T-helper 17 cell (primary cell): ENCODE measurements around the gene LPP. TPM values are rescaled to one million over a fixed set of nuclear protein-coding genes. Genes with fewer than 3 reads are reported as not detected.

Experiments
- ATAC-seq: fragments of 150-1000 bp; cut with Tn5 transposase; 2 replicates; pipeline ENCODE4 v1.10.0; 2021; ENCODE audit warnings: mild to moderate bottlenecking, moderate library complexity
- DNase-seq, 3 donors: peaks; one replicate each; pipeline versions ENCODE4 v3.0.0 to v3.0.0-alpha.2; 2020 to 2021
- H3K9me3 ChIP-seq: one replicate; pipeline ENCODE4 v1.7.0; 2013; ENCODE audit warnings: low read length, mild to moderate bottlenecking; ENCODE audit not compliant: control insufficient read depth, poor library complexity, severe bottlenecking
- H3K27ac Mint-ChIP-seq: one replicate; pipeline ENCODE4 v1.8.0; 2022; ENCODE audit warnings: mild to moderate bottlenecking, moderate library complexity, mixed read lengths
- H3K27me3 Mint-ChIP-seq: one replicate; pipeline ENCODE4 v1.8.0; 2022; ENCODE audit warnings: mixed read lengths
- H3K36me3 Mint-ChIP-seq: one replicate; pipeline ENCODE4 v1.8.0; 2022; ENCODE audit warnings: low read depth, mixed read lengths
- H3K4me1 Mint-ChIP-seq: one replicate; pipeline ENCODE4 v1.8.0; 2022; ENCODE audit warnings: mild to moderate bottlenecking, mixed read lengths
- H3K4me3 Mint-ChIP-seq: one replicate; pipeline ENCODE4 v1.8.0; 2022; ENCODE audit warnings: mild to moderate bottlenecking, moderate library complexity, mixed read lengths
- total RNA-seq, 4 donors: library from RNA in 2 of 4; stranded (reverse) in 2 of 4; gene quantifications; one replicate each; pipeline ENCODE4 v1.2.3 and lab custom pipeline; 2022 to 2026

The LPP gene
- total RNA-seq, 2 donors from 2014 or later = 81.0 to 94.2 TPM

GRCh38 chr3:188315553-188315952, 161.6 kb downstream of the LPP start:
- Mint-ChIP-seq H3K36me3 (peaks cover under 1% of the 10 kb centered on the region), H3K27ac (no peak overlapping the region), H3K4me3 (no peak overlapping the region), H3K4me1 (peaks cover 6% of the 10 kb centered on the region), H3K27me3 (no peaks in the 10 kb centered on the region)
- ATAC-seq = no peak
- DNase-seq = no peak
- H3K9me3 ChIP-seq = no peaks in the 10 kb centered on the region

GRCh38 chr3:188316021-188316722, 162.2 kb downstream of the LPP start:
- no peak for DNase-seq
- Mint-ChIP-seq H3K4me3 (no peak overlapping the region), H3K4me1 (peaks cover 5% of the 10 kb centered on the region), H3K27ac (peak overlapping the region; percentile 75), H3K27me3 (no peaks in the 10 kb centered on the region), H3K36me3 (no peaks in the 10 kb centered on the region)
- H3K9me3 ChIP-seq = no peaks in the 10 kb centered on the region
- ATAC-seq = no peak

GRCh38 chr3:188316723-188317070, 162.7 kb downstream of the LPP start:
- H3K27me3 Mint-ChIP-seq = no peaks in the 10 kb centered on the region
- no peak overlapping the region for H3K4me3 Mint-ChIP-seq
- ATAC-seq = no peak
- peaks cover 5% of the 10 kb centered on the region for H3K4me1 Mint-ChIP-seq
- peak overlapping the region; percentile 75 for H3K27ac Mint-ChIP-seq
- DNase-seq = no peak
- no peaks in the 10 kb centered on the region for H3K9me3 ChIP-seq
- H3K36me3 Mint-ChIP-seq = no peaks in the 10 kb centered on the region

GRCh38 chr3:188319569-188319968, 165.6 kb downstream of the LPP start:
- H3K4me3 Mint-ChIP-seq = no peak overlapping the region
- H3K36me3 Mint-ChIP-seq = no peaks in the 10 kb centered on the region
- H3K4me1 Mint-ChIP-seq = peaks cover 28% of the 10 kb centered on the region
- peak overlapping the region; percentile 14 for H3K27ac Mint-ChIP-seq
- no peaks in the 10 kb centered on the region for H3K27me3 Mint-ChIP-seq
- DNase-seq (no peak), ATAC-seq (no peak)
- H3K9me3 ChIP-seq = no peaks in the 10 kb centered on the region

GRCh38 chr3:188320757-188321156, 166.8 kb downstream of the LPP start:
- no peaks in the 10 kb centered on the region for H3K9me3 ChIP-seq
- H3K27ac Mint-ChIP-seq = no peak overlapping the region
- H3K36me3 Mint-ChIP-seq = no peaks in the 10 kb centered on the region
- peaks cover 32% of the 10 kb centered on the region for H3K4me1 Mint-ChIP-seq
- ATAC-seq (no peak), DNase-seq (no peak)
- H3K4me3 Mint-ChIP-seq = no peak overlapping the region
- no peaks in the 10 kb centered on the region for H3K27me3 Mint-ChIP-seq

GRCh38 chr3:188321258-188321657, 167.3 kb downstream of the LPP start:
- no peaks in the 10 kb centered on the region for H3K9me3 ChIP-seq
- Mint-ChIP-seq H3K27ac (no peak overlapping the region), H3K4me1 (peaks cover 35% of the 10 kb centered on the region), H3K27me3 (no peaks in the 10 kb centered on the region), H3K4me3 (no peak overlapping the region), H3K36me3 (no peaks in the 10 kb centered on the region)
- DNase-seq = no peak
- no peak for ATAC-seq

GRCh38 chr3:188322135-188322887, 168.4 kb downstream of the LPP start:
- Mint-ChIP-seq H3K36me3 (no peaks in the 10 kb centered on the region), H3K27ac (peak overlapping the region; percentile 93), H3K4me3 (peak overlapping the region; percentile 55), H3K27me3 (no peaks in the 10 kb centered on the region), H3K4me1 (peaks cover 31% of the 10 kb centered on the region)
- ATAC-seq (no peak), DNase-seq (no peak)
- no peaks in the 10 kb centered on the region for H3K9me3 ChIP-seq

GRCh38 chr3:188323067-188323842, 169.3 kb downstream of the LPP start:
- no peaks in the 10 kb centered on the region for H3K9me3 ChIP-seq
- Mint-ChIP-seq H3K4me1 (peaks cover 31% of the 10 kb centered on the region), H3K27ac (peak overlapping the region; percentile 93), H3K4me3 (peak overlapping the region; percentile 55), H3K27me3 (no peaks in the 10 kb centered on the region), H3K36me3 (no peaks in the 10 kb centered on the region)
- DNase-seq (peak in 1 of 3 donors; percentile 11), ATAC-seq (peak; percentile 99)

- Mint-ChIP-seq H3K4me1 (peaks cover 44% of the 10 kb centered on the region), H3K27me3 (no peaks in the 10 kb centered on the region), H3K4me3 (no peak overlapping the region), H3K27ac (no peak overlapping the region), H3K36me3 (no peaks in the 10 kb centered on the region)
- DNase-seq (no peak), ATAC-seq (no peak)
- no peaks in the 10 kb centered on the region for H3K9me3 ChIP-seq
These were observed 172.2 kb downstream of the LPP start for GRCh38 chr3:188326111-188326510.

- peaks cover 44% of the 10 kb centered on the region for H3K4me1 Mint-ChIP-seq
- H3K27ac Mint-ChIP-seq = no peak overlapping the region
- ATAC-seq = no peak
- H3K36me3 Mint-ChIP-seq = no peaks in the 10 kb centered on the region
- H3K4me3 Mint-ChIP-seq = no peak overlapping the region
- no peak for DNase-seq
- H3K9me3 ChIP-seq = no peaks in the 10 kb centered on the region
- no peaks in the 10 kb centered on the region for H3K27me3 Mint-ChIP-seq
These were observed 173.0 kb downstream of the LPP start for GRCh38 chr3:188326968-188327367.

- peaks cover 2% of the 10 kb centered on the region for H3K36me3 Mint-ChIP-seq
These were observed 173.5 kb downstream of the LPP start for GRCh38 chr3:188327433-188327832.

GRCh38 chr3:188330138-188330537, 176.2 kb downstream of the LPP start:
- DNase-seq (no peak), ATAC-seq (no peak)
- H3K27ac Mint-ChIP-seq = peak overlapping the region; percentile 60
- H3K9me3 ChIP-seq = no peaks in the 10 kb centered on the region
- H3K27me3 Mint-ChIP-seq = no peaks in the 10 kb centered on the region
- H3K4me3 Mint-ChIP-seq = peak overlapping the region; percentile 64
- peaks cover 4% of the 10 kb centered on the region for H3K36me3 Mint-ChIP-seq
- peaks cover 24% of the 10 kb centered on the region for H3K4me1 Mint-ChIP-seq

More at GRCh38 chr3:188327433-188327832, 173.5 kb downstream of the LPP start:
- no peak overlapping the region for H3K27ac Mint-ChIP-seq
- H3K9me3 ChIP-seq = no peaks in the 10 kb centered on the region
- no peak overlapping the region for H3K4me3 Mint-ChIP-seq
- ATAC-seq (no peak), DNase-seq (no peak)
- peaks cover 41% of the 10 kb centered on the region for H3K4me1 Mint-ChIP-seq
- H3K27me3 Mint-ChIP-seq = no peaks in the 10 kb centered on the region

GRCh38 chr3:188331166-188331565, 177.2 kb downstream of the LPP start:
- no peaks in the 10 kb centered on the region for H3K9me3 ChIP-seq
- Mint-ChIP-seq H3K4me3 (no peak overlapping the region), H3K4me1 (peaks cover 23% of the 10 kb centered on the region), H3K27me3 (no peaks in the 10 kb centered on the region), H3K27ac (no peak overlapping the region), H3K36me3 (peaks cover 4% of the 10 kb centered on the region)
- ATAC-seq (no peak), DNase-seq (no peak)
